K562 treated with DMSO at 1 percent for 4 hours (cell line): Measurements from ENCODE around the gene MED31. TPM values are rescaled to one million over a fixed set of nuclear protein-coding genes. Genes with fewer than 3 reads are reported as not detected.

ENCODE experiments used
- total RNA-seq: library from RNA; unstranded; fragments of 300-600 nt; gene quantifications from 2 replicates; pipeline ENCODE4 v1.2.3, GENCODE V29; 2022; ENCODE audit not compliant: insufficient read depth

Gene MED31
- total RNA-seq = 4.5 and 9.7 TPM in 2 replicates

GRCh38 chr17:6651354-6651918 is at the start of gene MED31, which contains the start of gene C17orf100:
MED31 (minus strand) TSS chr17:6651605; CDS start chr17:6651528, 77 bp downstream.
C17orf100 (plus strand) TSS chr17:6651762; CDS start chr17:6651914, 152 bp downstream.

GRCh38 chr17:6640536-6641246 is 10.7 kb downstream of the MED31 start, which contains the start of the genes KIAA0753 and TXNDC17:
KIAA0753 (minus strand) TSS chr17:6640711; CDS start chr17:6635103, 5,608 bp downstream.
TXNDC17 (plus strand) TSS chr17:6641060; CDS start chr17:6641083, 23 bp downstream.

Other genes starting within 250 kb of the MED31 start
- gene AIPL1, start 216.5 kb downstream of the MED31 start, total RNA-seq = not detected in 2 replicates
- 9.5 and 13.9 TPM in 2 replicates for gene PIMREG, start 207.2 kb downstream of the MED31 start, total RNA-seq
- 0.10 and 0.55 TPM in 2 replicates for gene PITPNM3, start 95.0 kb downstream of the MED31 start, total RNA-seq
- 3.3 and 3.9 TPM in 2 replicates for gene KIAA0753, start 10.9 kb downstream of the MED31 start, total RNA-seq
- 63.9 and 67.2 TPM in 2 replicates for gene TXNDC17, start 10.5 kb downstream of the MED31 start, total RNA-seq
- gene C17orf100, start 157 bp upstream of the MED31 start, total RNA-seq = 0.98 and 1.8 TPM in 2 replicates
- gene SLC13A5, start 61.8 kb upstream of the MED31 start, total RNA-seq = not detected in 2 replicates
- not detected in 2 replicates for gene XAF1, start 104.4 kb upstream of the MED31 start, total RNA-seq
- not detected in 2 replicates for gene FBXO39, start 124.6 kb upstream of the MED31 start, total RNA-seq
- not detected in 2 replicates for gene TEKT1, start 180.1 kb upstream of the MED31 start, total RNA-seq